ENCODE measurements around the gene NDUFS3. TPM values are rescaled to one million over a fixed set of nuclear protein-coding genes. Genes with fewer than 3 reads are reported as not detected.

NDUFS3 gene
- total and polyA plus RNA-seq, 2 of the 13 experiments (the other 11 are each of a cell fraction or from before 2014, with no cell fraction given) = 151 to 184 TPM

GRCh38 chr11:47571357-47571729, 7.5 kb upstream of the NDUFS3 start:
- no peak overlapping the region for H3K4me2 ChIP-seq (ENCODE audit: low read depth, low read length)
- H3K4me3 ChIP-seq (replicated peaks in 1 of 3; ENCODE audit: insufficient read depth in 1 of 3, low read depth in 2 of 3, low read length in 3 of 3) = no peak overlapping the region
- H3K9ac ChIP-seq (ENCODE audit: insufficient read depth, low read depth, low read length) = no peak overlapping the region
- no peak for ATAC-seq
- no peaks in the 10 kb centered on the region for H4K20me1 ChIP-seq (ENCODE audit: insufficient read depth, low read length)
- no peak for TF ChIP-seq BRCA1 (CRISPR knock-in tag; IDR thresholded peaks at IDR 0.05)
- TF ChIP-seq ZNF530 (CRISPR knock-in tag; IDR thresholded peaks at IDR 0.05; ENCODE audit: low read depth) = no peak
- TF ChIP-seq, protein P1, sequence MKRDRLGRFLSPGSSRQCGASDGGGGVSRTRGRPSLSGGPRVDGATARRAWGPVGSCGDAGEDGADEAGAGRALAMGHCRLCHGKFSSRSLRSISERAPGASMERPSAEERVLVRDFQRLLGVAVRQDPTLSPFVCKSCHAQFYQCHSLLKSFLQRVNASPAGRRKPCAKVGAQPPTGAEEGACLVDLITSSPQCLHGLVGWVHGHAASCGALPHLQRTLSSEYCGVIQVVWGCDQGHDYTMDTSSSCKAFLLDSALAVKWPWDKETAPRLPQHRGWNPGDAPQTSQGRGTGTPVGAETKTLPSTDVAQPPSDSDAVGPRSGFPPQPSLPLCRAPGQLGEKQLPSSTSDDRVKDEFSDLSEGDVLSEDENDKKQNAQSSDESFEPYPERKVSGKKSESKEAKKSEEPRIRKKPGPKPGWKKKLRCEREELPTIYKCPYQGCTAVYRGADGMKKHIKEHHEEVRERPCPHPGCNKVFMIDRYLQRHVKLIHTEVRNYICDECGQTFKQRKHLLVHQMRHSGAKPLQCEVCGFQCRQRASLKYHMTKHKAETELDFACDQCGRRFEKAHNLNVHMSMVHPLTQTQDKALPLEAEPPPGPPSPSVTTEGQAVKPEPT (CRISPR knock-in tag; IDR thresholded peaks at IDR 0.05; ENCODE audit: low read depth) = no peak
- no peak for TF ChIP-seq NFIB (CRISPR knock-in tag; IDR thresholded peaks at IDR 0.05; ENCODE audit: borderline replicate concordance)
- no peaks in the 10 kb centered on the region for H3K9me3 ChIP-seq (ENCODE audit: low read length)
- BruUV-seq (replicated peaks) = no TSS peak
- H3K79me2 ChIP-seq (ENCODE audit: insufficient read depth, low read length) = peaks cover 29% of the 10 kb centered on the region
- no peak for DNase-seq (ENCODE audit: low spot score)
- peaks cover 12 to 47% of the 10 kb centered on the region in 2 experiments for H3K36me3 ChIP-seq (replicated peaks in 1 of 2; ENCODE audit: control insufficient read depth in 1 of 2, insufficient read depth in 2 of 2, low read length in 2 of 2)
- WGBS (ENCODE audit: low lambda C conversion rate) = over 99% methylated on average over 4 of the region's 4 CpGs
- no peak for FAIRE-seq
- peaks cover 14% of the 10 kb centered on the region for H3K4me1 ChIP-seq (ENCODE audit: insufficient read depth, low read length)
- POLR2A ChIA-PET = no interaction called here
- no peak overlapping the region for H3K27ac ChIP-seq (ENCODE audit: extremely low read length, insufficient read depth, low read length)
- no peak overlapping the region for H2AFZ ChIP-seq (ENCODE audit: low read length)
- intact Hi-C loops (cut with micrococcal nuclease; ENCODE audit: unreplicated experiment) (no loop called here), in situ Hi-C loops (cut with HindIII; ENCODE audit: extremely low pct_ligation_motif_present, low pct_unique_long_range_greater_than_20kb) (no loop called here)
- CTCF ChIA-PET (ENCODE audit: low intra/inter-chr PET ratio, low total read pairs) = no interaction called here
- no peaks in the 10 kb centered on the region for H3K27me3 ChIP-seq (ENCODE audit: control insufficient read depth in 1 of 2, insufficient read depth in 2 of 2, low read length in 2 of 2)

DNA sequence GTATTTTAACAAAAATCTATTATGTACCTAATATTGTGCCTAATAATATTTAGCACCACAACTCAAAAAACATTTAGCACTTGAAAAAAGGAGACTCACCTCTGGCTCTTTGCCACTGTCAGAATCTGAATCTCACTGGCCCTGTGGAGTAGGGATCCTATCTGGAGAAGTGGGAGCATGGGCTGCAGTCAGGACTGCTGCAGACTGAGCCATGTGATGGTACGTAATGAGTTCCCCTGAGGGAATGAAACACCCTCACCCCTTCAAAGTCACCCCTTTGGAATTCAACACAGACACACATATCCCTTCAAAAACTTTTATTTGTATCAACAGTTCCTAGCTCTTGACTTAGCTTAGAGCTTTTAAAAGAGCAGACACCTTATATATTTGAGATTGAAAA, 7.0 kb upstream of the NDUFS3 start:
- no peaks in the 10 kb centered on the region for H4K20me1 ChIP-seq (ENCODE audit: insufficient read depth, low read length)
- H3K36me3 ChIP-seq (replicated peaks in 1 of 2; ENCODE audit: control insufficient read depth in 1 of 2, insufficient read depth in 2 of 2, low read length in 2 of 2) = peaks cover 12 to 47% of the 10 kb centered on the region in 2 experiments
- no peak overlapping the region for H3K27ac ChIP-seq (ENCODE audit: extremely low read length, insufficient read depth, low read length)
- 100% methylated on average over 1 of the region's 1 CpG for WGBS (ENCODE audit: low lambda C conversion rate)
- H3K9me3 ChIP-seq (ENCODE audit: low read length) = no peaks in the 10 kb centered on the region
- intact Hi-C loops (cut with micrococcal nuclease; ENCODE audit: unreplicated experiment) (no loop called here), in situ Hi-C loops (cut with HindIII; ENCODE audit: extremely low pct_ligation_motif_present, low pct_unique_long_range_greater_than_20kb) (no loop called here)
- no peak overlapping the region for H2AFZ ChIP-seq (ENCODE audit: low read length)
- H3K4me2 ChIP-seq (ENCODE audit: low read depth, low read length) = no peak overlapping the region
- H3K4me3 ChIP-seq (replicated peaks in 1 of 3; ENCODE audit: insufficient read depth in 1 of 3, low read depth in 2 of 3, low read length in 3 of 3) = no peak overlapping the region
- ATAC-seq (no peak), DNase-seq (ENCODE audit: low spot score) (no peak), FAIRE-seq (no peak)
- H3K4me1 ChIP-seq (ENCODE audit: insufficient read depth, low read length) = peaks cover 8% of the 10 kb centered on the region
- ChIA-PET CTCF (ENCODE audit: low intra/inter-chr PET ratio, low total read pairs) (no interaction called here), POLR2A (no interaction called here)
- no peak overlapping the region for H3K9ac ChIP-seq (ENCODE audit: insufficient read depth, low read depth, low read length)
- H3K79me2 ChIP-seq (ENCODE audit: insufficient read depth, low read length) = peaks cover 24% of the 10 kb centered on the region
- no peaks in the 10 kb centered on the region for H3K27me3 ChIP-seq (ENCODE audit: control insufficient read depth in 1 of 2, insufficient read depth in 2 of 2, low read length in 2 of 2)
- TSS peak; percentile 34 for BruUV-seq (replicated peaks)
- no peak for TF ChIP-seq SIN3A (IDR thresholded peaks at IDR 0.05; ENCODE audit: borderline replicate concordance, low read depth, low read length)
- no peak for TF ChIP-seq GATAD2A (CRISPR knock-in tag; IDR thresholded peaks at IDR 0.05)
- TF ChIP-seq, protein P2, sequence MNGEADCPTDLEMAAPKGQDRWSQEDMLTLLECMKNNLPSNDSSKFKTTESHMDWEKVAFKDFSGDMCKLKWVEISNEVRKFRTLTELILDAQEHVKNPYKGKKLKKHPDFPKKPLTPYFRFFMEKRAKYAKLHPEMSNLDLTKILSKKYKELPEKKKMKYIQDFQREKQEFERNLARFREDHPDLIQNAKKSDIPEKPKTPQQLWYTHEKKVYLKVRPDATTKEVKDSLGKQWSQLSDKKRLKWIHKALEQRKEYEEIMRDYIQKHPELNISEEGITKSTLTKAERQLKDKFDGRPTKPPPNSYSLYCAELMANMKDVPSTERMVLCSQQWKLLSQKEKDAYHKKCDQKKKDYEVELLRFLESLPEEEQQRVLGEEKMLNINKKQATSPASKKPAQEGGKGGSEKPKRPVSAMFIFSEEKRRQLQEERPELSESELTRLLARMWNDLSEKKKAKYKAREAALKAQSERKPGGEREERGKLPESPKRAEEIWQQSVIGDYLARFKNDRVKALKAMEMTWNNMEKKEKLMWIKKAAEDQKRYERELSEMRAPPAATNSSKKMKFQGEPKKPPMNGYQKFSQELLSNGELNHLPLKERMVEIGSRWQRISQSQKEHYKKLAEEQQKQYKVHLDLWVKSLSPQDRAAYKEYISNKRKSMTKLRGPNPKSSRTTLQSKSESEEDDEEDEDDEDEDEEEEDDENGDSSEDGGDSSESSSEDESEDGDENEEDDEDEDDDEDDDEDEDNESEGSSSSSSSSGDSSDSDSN (CRISPR knock-in tag; IDR thresholded peaks at IDR 0.05) = no peak
- TF ChIP-seq NBN (conservative IDR thresholded peaks at IDR 0.05) = no peak
- TF ChIP-seq ZNF740 (CRISPR knock-in tag; IDR thresholded peaks at IDR 0.05) = no peak
- no peak for TF ChIP-seq BCL3 (CRISPR knock-in tag; IDR thresholded peaks at IDR 0.05)
- no peak for TF ChIP-seq RFX3 (CRISPR knock-in tag; IDR thresholded peaks at IDR 0.05)

All from HepG2 (cell line).